Glutamatergic neuron (in vitro differentiated cells): Measurements from ENCODE around the gene IGSF9. TPM values are rescaled to one million over a fixed set of nuclear protein-coding genes. Genes with fewer than 3 reads are reported as not detected.

Experiments used
- DNase-seq: peaks from one replicate; pipeline ENCODE4 v3.0.0; 2022
- H3K27ac Mint-ChIP-seq: one replicate; pipeline ENCODE4 v1.8.0; 2020; ENCODE audit warnings: mild to moderate bottlenecking, mixed read lengths, inconsistent platforms; ENCODE audit not compliant: unreplicated experiment
- H3K27me3 Mint-ChIP-seq: one replicate; pipeline ENCODE4 v1.8.0; 2020; ENCODE audit warnings: mild to moderate bottlenecking, moderate library complexity, mixed read lengths, inconsistent platforms; ENCODE audit not compliant: unreplicated experiment
- H3K36me3 Mint-ChIP-seq: one replicate; pipeline ENCODE4 v1.8.0; 2020; ENCODE audit warnings: mild to moderate bottlenecking, mixed read lengths, inconsistent platforms; ENCODE audit not compliant: unreplicated experiment
- H3K4me1 Mint-ChIP-seq: one replicate; pipeline ENCODE4 v1.8.0; 2020; ENCODE audit warnings: mild to moderate bottlenecking, low read depth, mixed read lengths, inconsistent platforms; ENCODE audit not compliant: unreplicated experiment
- H3K4me3 Mint-ChIP-seq: one replicate; pipeline ENCODE4 v1.8.0; 2020; ENCODE audit warnings: mild to moderate bottlenecking, mixed read lengths, inconsistent platforms; ENCODE audit not compliant: unreplicated experiment
- H3K9me3 Mint-ChIP-seq: one replicate; pipeline ENCODE4 v1.8.0; 2020; ENCODE audit warnings: mild to moderate bottlenecking, moderate library complexity, mixed read lengths, inconsistent platforms; ENCODE audit not compliant: unreplicated experiment
- total RNA-seq: library from RNA; stranded (reverse); fragmentation: NEBNext Ultra II Directional; extraction: Animal tissue kit (Norgen Biotek cat#: 25700); gene quantifications from one replicate; pipeline ENCODE4 v1.2.1, GENCODE V29; 2021; ENCODE audit not compliant: unreplicated experiment
- TF ChIP-seq, protein P1 (sequence below): fragments of 200-600 bp; sonication (generic); IDR thresholded peaks from one replicate; pipeline ENCODE4 v1.5.0; 2021; ENCODE audit not compliant: partially characterized antibody, unreplicated experiment

The IGSF9 gene
- total RNA-seq, 1 donor from 2014 or later = 23.4 TPM

DNA sequence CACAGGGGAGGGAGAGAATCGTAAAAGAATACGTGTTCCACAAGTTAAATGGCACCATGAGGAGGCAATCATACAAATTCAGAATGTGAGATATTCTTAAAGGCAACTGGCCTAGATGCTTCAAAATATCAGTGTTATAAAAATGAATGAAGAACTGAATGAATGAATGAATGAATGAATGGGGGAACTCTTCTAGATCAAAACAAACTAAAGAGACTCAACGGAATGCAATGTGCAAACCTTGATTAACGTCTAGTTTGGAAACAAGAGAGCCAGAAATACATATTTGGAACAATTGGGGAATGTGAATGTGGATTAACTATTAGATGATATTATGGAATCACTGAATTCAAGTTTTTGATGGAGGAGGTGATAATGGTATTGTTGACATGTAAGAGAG lies 62.3 kb downstream of the IGSF9 start:
- no peaks in the 10 kb centered on the region for H3K9me3 Mint-ChIP-seq
- H3K27ac Mint-ChIP-seq = no peak overlapping the region
- no peak for DNase-seq
- H3K4me3 Mint-ChIP-seq = no peak overlapping the region
- H3K27me3 Mint-ChIP-seq = peaks cover 4% of the 10 kb centered on the region
- H3K36me3 Mint-ChIP-seq = no peaks in the 10 kb centered on the region
- no peaks in the 10 kb centered on the region for H3K4me1 Mint-ChIP-seq
- TF ChIP-seq, protein P1, sequence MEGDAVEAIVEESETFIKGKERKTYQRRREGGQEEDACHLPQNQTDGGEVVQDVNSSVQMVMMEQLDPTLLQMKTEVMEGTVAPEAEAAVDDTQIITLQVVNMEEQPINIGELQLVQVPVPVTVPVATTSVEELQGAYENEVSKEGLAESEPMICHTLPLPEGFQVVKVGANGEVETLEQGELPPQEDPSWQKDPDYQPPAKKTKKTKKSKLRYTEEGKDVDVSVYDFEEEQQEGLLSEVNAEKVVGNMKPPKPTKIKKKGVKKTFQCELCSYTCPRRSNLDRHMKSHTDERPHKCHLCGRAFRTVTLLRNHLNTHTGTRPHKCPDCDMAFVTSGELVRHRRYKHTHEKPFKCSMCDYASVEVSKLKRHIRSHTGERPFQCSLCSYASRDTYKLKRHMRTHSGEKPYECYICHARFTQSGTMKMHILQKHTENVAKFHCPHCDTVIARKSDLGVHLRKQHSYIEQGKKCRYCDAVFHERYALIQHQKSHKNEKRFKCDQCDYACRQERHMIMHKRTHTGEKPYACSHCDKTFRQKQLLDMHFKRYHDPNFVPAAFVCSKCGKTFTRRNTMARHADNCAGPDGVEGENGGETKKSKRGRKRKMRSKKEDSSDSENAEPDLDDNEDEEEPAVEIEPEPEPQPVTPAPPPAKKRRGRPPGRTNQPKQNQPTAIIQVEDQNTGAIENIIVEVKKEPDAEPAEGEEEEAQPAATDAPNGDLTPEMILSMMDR = no peak

DNA sequence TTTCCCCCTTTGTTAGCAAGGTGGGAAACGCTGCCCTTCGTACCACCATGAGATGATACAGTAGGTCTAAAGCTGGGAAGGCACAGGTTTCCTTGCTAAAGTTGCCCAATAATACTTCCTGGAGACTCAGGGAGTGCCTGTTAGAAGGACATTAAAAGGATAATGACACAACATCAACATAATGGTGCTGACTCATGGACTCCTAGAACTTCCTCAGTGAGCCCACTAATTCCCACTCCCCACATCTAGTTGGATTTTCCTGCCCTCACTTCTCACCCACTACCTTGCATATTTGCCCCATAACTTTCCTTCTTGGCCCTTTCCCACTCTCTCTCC lies 62.9 kb downstream of the IGSF9 start:
- no peak overlapping the region for H3K27ac Mint-ChIP-seq
- TF ChIP-seq, protein P1 = no peak
- peaks cover 4% of the 10 kb centered on the region for H3K27me3 Mint-ChIP-seq
- H3K4me1 Mint-ChIP-seq = no peaks in the 10 kb centered on the region
- no peaks in the 10 kb centered on the region for H3K36me3 Mint-ChIP-seq
- H3K4me3 Mint-ChIP-seq = no peak overlapping the region
- no peak for DNase-seq
- no peaks in the 10 kb centered on the region for H3K9me3 Mint-ChIP-seq

DNA sequence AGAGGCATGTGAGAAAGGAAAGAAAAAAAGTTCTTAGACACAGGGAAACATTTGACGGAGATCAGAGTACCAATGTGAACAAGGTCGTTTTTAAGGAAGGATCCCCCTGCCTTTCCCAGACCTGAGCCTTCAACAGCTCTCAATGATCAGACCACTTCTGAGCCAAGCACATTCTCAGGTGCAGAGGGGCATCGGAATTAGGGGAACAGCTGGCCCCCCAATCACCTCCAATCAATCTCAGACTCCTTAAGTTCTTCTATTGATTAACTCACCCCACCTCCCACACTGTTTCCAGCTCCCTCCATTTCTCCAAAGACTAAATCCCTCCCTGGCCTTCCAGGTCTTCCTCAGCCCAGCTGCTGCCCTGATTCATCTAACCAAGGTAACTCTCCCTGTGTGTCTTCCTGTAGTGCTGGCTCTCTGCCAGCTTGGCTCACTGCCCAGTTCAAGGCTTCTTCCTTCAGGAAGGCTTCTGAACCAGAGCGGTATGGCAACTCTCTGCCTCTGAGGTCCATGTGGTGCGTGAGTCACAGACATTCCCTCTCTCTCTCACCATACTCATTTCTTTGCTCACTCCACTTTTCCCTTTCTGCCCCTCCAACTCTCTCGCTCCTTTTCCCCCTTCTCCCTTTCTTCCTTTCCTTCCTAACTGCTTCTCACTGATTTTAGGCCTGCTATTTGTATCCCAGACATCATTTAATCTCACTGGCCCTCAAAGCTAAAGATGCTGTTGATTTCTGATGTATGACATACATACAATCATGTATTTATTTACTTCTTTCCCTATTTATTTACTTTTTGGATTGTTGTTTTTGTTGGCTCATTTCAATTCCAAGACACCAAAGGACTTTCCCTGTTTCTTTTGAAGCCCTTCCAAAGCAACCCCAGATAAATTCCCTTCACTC lies 63.5 kb downstream of the IGSF9 start:
- no peaks in the 10 kb centered on the region for H3K4me1 Mint-ChIP-seq
- H3K36me3 Mint-ChIP-seq = no peaks in the 10 kb centered on the region
- no peak overlapping the region for H3K4me3 Mint-ChIP-seq
- no peaks in the 10 kb centered on the region for H3K9me3 Mint-ChIP-seq
- DNase-seq = no peak
- TF ChIP-seq, protein P1 = no peak
- H3K27me3 Mint-ChIP-seq = peaks cover 4% of the 10 kb centered on the region
- no peak overlapping the region for H3K27ac Mint-ChIP-seq

DNA sequence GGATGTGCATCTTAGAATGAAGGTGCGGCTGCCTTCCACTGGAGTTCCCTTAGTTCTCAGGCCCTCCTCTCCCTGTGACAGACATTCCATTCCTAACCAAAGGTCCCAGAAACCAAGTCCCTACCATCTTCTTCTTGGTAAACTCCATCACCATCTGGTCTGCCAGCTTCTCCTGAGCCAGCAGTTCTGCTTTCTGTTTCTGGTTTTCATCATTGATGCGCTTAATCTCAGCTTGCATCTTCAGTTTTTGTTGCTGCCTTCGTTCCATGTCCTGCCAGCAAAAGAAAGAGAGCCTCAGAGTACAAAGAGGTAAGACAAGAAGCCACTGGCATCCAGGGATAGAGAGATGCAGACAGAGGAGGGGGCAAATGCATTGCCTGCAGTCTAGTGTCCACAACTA lies 65.0 kb downstream of the IGSF9 start:
- Mint-ChIP-seq H3K4me3 (no peak overlapping the region), H3K4me1 (no peaks in the 10 kb centered on the region), H3K27ac (no peak overlapping the region), H3K27me3 (peaks cover 4% of the 10 kb centered on the region), H3K9me3 (peaks cover 1% of the 10 kb centered on the region), H3K36me3 (no peaks in the 10 kb centered on the region)
- DNase-seq = no peak
- TF ChIP-seq, protein P1 = no peak

DNA sequence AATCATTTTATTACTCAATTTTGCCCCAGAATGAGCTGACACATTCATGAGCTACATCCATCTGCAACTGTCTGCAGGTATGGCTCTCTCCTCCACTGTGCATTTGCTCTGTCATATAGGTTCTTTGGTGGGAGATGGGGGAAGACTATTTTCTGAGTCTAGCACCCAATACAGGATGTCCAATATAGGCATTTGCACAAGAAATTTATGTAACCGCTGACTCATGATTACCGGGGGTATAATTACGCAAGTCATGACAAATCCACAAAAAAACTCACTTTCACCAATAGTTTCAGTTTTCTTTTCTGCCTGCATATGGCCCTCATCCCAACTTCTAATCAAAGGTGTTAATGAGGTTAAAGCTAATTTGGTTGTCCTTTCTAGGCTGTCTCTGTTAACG lies 65.4 kb downstream of the IGSF9 start:
- H3K4me3 Mint-ChIP-seq = no peak overlapping the region
- no peak overlapping the region for H3K27ac Mint-ChIP-seq
- H3K27me3 Mint-ChIP-seq = peaks cover 4% of the 10 kb centered on the region
- peaks cover 2% of the 10 kb centered on the region for H3K4me1 Mint-ChIP-seq
- DNase-seq = no peak
- H3K36me3 Mint-ChIP-seq = no peaks in the 10 kb centered on the region
- TF ChIP-seq, protein P1 = no peak
- peaks cover 1% of the 10 kb centered on the region for H3K9me3 Mint-ChIP-seq
